ENCODE results near the gene CALN1.

DNA sequence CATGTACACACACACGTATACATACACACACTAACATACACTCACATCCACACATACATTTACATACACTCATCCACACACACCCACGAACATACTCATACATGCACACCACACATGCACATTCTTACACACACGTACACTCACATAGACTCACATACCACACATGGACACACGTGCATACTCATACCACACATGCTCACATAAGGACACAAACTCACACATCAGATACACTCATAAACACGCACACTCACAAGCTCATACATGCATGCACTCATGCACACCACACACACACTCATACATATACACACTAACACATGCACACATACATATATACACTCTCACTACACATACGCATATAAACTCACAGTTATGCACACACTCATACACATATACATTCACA, 1.2 kb upstream of the CALN1 start:
- TF ChIP-seq EP300 (IDR thresholded peaks at IDR 0.05; ENCODE audit: borderline replicate concordance in 1 of 2, low read depth in 2 of 2, low read length in 2 of 2) (no peak), TCF12 (IDR thresholded peaks at IDR 0.05; ENCODE audit: low read depth, low read length) (no peak), SIX5 (IDR thresholded peaks at IDR 0.05; ENCODE audit: low read depth, low read length) (no peak), FOSL1 (IDR thresholded peaks at IDR 0.05; ENCODE audit: insufficient read depth, low read depth, low read length) (no peak), CHD2 (IDR thresholded peaks at IDR 0.05; ENCODE audit: low read length) (no peak), ZNF274 (IDR thresholded peaks at IDR 0.05; ENCODE audit: borderline replicate concordance, extremely low read depth, low read length) (no peak), MAFK (IDR thresholded peaks at IDR 0.05; ENCODE audit: low read depth, low read length) (no peak), SIN3A (conservative IDR thresholded peaks at IDR 0.05 in 1 of 2, IDR thresholded peaks at IDR 0.05 in 1 of 2; ENCODE audit: low read depth in 1 of 2, low read length in 2 of 2) (no peak), SUZ12 (IDR thresholded peaks at IDR 0.05; ENCODE audit: low read length) (no peak), PHF8 (conservative IDR thresholded peaks at IDR 0.05; ENCODE audit: low read depth, low read length) (no peak)
- TF ChIP-seq, protein P1, sequence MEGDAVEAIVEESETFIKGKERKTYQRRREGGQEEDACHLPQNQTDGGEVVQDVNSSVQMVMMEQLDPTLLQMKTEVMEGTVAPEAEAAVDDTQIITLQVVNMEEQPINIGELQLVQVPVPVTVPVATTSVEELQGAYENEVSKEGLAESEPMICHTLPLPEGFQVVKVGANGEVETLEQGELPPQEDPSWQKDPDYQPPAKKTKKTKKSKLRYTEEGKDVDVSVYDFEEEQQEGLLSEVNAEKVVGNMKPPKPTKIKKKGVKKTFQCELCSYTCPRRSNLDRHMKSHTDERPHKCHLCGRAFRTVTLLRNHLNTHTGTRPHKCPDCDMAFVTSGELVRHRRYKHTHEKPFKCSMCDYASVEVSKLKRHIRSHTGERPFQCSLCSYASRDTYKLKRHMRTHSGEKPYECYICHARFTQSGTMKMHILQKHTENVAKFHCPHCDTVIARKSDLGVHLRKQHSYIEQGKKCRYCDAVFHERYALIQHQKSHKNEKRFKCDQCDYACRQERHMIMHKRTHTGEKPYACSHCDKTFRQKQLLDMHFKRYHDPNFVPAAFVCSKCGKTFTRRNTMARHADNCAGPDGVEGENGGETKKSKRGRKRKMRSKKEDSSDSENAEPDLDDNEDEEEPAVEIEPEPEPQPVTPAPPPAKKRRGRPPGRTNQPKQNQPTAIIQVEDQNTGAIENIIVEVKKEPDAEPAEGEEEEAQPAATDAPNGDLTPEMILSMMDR (IDR thresholded peaks at IDR 0.05; ENCODE audit: control extremely low read depth in 1 of 3, insufficient read depth in 1 of 3, low read depth in 1 of 3, low read length in 3 of 3), result no peak

Measured in H1 (cell line).